DOHH2 (cell line): ENCODE results near the gene SLC38A9.

Experiments
- EZH2phosphoT487 ChIP-seq: fragments of 200-600 bp; sonication (generic); IDR thresholded peaks from 2 replicates; pipeline ENCODE4 v1.6.1; 2017; ENCODE audit warnings: borderline replicate concordance, mild to moderate bottlenecking, antibody characterized with exemption, low read length, moderate library complexity, mixed read lengths
- TF ChIP-seq, protein P1 (sequence below): fragments of 200-600 bp; sonication (generic); IDR thresholded peaks from one replicate; pipeline ENCODE4 v1.5.1; 2014; ENCODE audit warnings: antibody characterized with exemption, mild to moderate bottlenecking, low read depth, low read length; ENCODE audit not compliant: poor library complexity, severe bottlenecking

GRCh38 chr5:55582256-55582655 is 129.9 kb downstream of the SLC38A9 start:
- TF ChIP-seq, protein P1, sequence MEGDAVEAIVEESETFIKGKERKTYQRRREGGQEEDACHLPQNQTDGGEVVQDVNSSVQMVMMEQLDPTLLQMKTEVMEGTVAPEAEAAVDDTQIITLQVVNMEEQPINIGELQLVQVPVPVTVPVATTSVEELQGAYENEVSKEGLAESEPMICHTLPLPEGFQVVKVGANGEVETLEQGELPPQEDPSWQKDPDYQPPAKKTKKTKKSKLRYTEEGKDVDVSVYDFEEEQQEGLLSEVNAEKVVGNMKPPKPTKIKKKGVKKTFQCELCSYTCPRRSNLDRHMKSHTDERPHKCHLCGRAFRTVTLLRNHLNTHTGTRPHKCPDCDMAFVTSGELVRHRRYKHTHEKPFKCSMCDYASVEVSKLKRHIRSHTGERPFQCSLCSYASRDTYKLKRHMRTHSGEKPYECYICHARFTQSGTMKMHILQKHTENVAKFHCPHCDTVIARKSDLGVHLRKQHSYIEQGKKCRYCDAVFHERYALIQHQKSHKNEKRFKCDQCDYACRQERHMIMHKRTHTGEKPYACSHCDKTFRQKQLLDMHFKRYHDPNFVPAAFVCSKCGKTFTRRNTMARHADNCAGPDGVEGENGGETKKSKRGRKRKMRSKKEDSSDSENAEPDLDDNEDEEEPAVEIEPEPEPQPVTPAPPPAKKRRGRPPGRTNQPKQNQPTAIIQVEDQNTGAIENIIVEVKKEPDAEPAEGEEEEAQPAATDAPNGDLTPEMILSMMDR = no peak
- TF ChIP-seq EZH2phosphoT487 = no peak
